GM18868 (cell line): Measurements from ENCODE around the gene HOXC11.

ENCODE experiments used
- ATAC-seq: cut with Tn5 transposase; IDR thresholded peaks from one replicate; pipeline ENCODE4 v1.9.1; 2021; ENCODE audit warnings: mild to moderate bottlenecking, moderate library complexity; ENCODE audit not compliant: unreplicated experiment

Gene HOXC11

DNA sequence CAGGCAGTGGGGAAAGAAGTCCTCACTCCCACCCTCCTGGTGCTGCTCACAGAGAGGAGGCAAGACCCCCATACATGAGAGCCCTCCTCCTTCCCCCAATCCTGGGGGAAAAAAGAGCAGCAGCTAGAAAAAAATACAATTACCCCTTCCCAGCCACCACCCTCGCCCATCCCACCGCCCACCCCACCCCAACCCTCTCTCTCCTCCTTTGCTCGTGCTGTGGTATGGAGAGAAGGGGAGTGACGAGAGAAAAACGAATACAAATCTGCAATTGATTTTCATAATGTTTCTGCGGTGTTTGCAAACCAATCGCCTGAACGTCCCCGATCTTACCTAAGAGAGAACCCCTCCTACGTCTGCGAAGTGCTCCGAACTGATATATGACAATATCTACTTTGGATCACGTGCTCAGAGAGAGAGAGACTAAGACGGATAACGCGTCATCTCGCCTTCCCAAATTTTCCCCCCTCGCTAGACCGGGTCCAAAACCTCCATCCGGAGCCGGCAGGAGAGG is at the start of gene HOXC11:
Gene HOXC11, plus strand, starts transcription at position 405 of the 514 bp plus-strand sequence. CDS start 116 bp downstream, outside the sequence.
- no peak for ATAC-seq

DNA sequence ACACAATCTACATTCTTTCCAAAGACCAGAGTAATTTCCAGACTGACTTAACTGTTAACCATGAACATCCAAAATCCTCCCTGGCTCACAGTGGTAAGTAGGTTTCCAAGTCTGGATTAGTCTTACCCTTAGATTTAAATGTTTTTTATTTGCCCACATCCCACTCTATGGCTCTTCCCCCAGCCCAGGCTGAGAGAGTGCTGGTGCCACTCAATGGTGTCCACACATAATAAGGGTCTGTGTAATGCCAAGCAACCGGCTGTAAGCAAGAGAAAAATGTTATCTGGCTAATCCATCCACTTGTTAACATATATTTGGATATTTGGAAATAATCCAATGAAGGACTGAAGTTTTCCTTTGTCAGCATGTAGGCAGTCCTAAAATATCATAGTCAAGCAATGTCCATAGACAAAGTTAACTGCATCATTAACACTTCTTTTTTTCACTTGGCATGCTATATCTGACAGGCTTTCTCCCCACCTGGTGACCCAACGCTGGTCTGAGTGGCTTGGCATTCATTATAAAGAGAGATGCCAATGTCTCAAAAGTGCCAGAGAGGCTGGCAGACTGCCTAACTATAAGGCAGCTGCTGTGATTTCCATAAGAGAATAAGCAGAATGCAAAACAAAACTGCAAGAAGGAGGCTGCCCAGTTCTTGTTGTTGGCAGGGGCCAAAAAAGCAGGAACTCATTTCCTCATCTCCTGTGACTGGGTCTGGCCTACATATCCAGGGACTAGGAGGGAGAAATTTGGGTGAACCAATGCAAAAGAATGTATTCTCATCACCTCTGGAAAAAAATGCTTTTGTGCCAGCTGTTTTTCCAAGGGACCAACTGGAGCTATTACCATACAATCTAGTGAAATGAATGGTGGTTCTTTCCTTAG is 48.2 kb upstream of the HOXC11 start:
- ATAC-seq, result no peak

DNA sequence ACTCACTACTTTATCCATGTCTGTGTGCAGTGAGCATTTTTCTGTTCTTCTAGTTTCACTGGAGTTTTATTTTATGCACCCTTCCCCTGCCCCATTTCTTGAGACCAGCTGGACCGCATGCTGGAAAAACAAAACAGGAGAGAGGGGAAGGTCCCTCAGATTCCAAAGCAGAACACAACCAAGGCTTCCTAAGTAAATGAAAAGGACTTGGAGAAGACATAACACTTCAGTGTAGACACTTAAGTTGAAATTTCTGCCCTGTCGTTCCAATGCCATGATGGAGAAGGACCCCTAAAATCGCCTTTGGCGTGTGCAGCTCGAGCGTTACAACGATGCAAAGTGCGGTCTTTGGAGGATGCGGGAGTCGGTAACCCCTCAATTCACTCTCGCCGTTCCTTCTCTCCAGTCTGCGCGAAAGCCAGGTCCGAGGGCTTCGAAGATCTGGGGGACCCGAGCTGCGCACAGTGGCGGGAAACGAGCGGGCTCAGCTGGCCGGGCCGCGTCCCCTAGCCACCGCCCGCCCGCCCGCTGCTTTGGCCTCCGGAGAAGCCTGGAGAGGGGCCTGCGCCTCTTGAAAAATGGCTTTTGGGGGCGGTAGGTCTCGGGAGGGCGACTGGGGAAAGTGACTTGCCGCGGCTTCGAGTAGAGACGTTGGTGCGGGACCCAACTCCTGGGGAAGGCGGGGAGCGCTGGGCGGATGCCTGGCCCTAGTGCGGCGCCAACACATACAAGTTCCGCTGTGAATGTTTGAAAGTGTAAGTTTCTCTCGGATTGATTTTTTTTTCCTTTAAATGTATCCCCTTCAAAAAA is 45.5 kb upstream of the HOXC11 start:
- no peak for ATAC-seq

DNA sequence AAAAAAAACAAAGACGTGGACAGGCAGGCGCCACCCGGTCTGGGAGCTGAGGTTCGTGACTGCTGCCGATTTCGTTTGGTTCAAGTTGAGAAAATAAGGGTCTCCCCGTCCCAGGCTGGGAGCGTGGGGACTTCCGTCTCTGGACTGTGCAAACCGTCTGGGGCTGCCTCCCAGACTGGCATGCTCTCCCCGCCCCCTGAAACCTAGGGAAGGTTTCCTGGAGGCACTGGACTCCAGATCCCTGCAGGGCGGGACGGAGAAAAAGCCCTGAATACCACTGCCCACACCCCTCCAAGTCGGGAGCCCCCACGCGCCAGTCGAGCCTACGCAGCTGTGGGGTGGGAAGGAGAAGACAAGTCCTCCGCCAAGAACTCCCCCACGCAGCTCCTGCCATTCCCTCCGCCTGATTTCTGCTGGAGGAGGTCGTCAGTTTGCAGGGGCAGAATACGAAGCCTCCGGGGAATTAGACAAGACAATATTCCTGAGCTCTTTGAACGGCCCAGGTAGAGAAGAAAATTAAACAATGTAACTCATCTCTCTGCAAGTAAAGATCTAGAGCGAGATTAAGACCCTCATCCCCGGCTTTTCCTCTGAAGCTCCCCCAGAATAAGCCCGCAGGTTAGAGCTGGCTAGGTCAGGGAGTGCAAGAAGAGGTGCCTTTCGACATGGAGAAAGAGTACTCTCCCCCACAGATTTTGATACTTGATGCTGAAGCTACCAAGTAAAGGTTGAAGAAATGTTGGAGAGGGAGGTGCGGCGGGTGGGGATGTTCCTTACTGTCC is 44.7 kb upstream of the HOXC11 start:
- no peak for ATAC-seq

DNA sequence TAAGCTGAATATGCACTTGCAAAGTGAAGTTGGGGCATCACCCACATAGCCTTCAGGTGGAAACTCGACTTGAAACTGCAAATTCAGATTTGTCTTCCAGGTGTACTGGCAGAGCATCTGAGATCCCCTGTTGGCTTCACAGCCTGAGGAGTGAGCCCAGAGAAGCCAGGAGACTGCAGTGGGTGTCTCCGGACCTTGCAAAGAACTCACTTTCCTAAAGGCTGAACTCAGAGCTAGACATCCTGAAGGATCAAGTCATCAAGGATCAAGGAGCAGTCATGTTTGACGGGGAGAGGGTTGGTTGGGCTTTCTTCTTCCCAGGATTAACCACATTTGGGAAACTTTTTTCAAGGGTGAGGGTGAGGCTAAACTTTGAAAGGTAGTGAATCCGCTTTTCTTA is 43.4 kb upstream of the HOXC11 start:
- ATAC-seq, result no peak

DNA sequence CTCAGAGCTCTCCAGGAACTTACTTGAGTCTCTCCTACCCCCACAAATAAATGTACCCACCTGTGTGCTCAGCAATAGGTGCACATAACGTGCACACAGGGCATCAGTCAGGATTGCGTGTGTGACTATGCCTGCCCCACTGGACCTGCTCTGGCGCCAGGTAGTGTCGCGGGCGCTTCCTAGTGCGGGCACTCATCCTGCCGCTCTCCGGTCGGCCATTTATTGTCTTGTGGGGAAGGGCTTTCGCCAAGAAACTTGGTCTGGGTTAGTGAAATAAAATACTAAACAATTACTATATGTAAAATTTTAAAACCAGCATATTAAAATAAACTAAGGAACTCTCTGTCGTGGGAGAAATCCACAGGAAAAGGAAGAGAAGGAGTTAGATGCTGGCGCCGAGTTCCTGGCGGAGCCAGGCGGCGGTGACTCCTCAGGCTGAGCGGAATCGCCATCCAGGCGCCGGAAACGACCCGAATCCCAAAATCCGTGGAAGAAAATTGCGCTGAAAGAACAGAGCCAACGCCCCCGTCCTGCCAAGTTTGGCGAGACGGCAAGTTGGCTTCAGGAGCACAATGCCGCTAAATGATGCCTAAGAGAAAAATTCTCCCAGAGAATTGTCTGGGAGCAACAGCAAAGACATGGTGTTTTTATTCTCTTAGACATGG is 42.2 kb upstream of the HOXC11 start:
- ATAC-seq, result no peak

DNA sequence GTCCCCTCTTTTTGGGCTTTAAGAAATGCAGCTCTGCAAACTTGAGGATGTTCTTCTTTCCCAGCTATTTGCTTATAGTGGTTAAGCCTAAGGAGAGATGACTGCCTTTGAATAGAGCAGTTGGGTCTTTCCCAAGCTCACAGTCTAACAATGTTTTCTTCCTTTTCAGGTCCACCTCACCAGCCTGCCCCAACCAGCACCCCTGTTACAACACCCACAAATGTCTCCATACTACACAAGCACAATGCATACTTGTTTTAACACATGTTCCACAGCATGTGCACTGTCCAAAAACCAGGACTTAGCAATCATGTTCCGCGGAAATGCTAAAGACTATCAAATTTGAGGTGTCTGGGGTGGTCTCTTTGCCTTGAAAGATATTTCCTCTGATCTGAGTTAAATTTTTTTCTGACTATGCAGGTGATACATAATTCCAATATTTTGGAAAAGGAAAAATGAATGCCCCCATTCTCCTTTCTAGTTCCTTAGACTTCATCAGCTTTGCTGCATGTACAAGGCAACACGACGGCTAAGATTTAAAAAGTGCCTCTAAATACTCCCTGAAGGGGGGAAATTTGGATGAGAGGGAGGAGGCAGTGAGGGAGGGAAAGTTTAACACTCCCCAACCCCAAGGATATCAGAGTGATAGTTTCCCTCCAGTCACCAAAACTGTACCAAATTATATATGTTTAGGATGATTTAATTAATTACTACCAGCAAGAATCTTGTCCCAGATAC is 40.9 kb upstream of the HOXC11 start:
- no peak for ATAC-seq

DNA sequence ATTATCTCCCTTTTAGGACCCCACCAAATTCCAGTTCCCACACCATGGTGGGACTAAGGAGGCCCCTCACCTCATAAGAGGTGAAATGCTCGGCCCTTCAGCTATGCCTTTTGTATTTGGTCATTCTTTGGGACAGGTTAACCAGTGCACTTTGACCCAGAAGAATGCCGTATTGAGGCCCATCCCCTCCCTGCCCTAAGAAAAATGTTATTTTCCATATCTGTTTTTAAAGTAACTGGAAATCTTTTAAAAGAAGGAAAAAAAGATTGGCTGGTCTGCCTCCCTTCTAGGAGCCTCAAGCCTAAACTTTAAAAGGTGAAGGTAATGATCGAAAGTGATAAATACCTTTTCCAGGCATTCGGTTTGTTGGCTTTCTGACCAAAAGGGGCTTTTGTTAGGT is 40.0 kb upstream of the HOXC11 start:
- ATAC-seq, result no peak

DNA sequence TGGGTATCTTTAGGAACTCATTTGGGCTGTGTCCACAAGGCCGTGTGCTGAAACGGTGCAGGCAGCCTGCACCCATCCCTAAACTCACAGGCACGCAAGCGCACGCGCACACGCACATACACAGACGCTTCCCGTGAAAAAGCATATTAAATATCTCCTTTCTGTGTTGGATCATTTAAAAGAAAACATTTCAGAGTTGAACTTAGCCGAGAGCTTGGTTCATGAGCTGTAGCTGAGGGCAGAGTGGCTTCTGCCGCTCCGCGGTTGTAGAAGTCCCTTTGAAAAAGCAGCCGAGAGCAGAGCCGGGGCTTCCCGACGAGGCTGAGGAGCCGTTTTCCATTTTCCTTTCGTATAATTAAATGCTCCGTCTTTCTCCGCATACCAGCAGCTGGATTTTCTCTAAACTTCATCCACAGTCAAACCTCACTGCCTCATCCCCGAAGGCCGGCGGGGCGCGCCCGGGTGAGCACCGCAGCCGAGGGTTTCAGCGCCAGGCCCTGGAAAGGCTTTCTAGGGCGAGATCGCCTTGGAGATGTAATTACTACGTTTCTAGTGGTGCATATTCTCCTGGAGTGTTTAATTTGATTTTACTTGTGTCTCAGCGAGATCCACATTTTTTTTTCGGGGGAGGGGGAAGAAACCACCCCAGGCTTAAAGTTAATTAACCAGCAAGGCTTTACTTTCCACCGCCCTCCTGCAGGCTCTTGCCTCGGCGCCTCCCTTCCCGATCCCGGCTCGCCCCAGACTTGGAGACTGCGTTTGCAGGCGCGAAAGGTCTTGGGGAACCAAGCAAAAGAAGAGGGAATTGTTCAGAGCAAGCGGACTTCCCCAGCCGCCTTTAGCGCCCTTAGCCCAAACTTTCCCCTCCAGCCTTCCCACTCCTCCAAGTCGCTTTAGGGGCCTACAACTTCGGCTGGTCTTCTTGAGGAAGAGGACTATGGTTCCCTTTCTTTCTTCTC is 37.3 kb upstream of the HOXC11 start:
- no peak for ATAC-seq

DNA sequence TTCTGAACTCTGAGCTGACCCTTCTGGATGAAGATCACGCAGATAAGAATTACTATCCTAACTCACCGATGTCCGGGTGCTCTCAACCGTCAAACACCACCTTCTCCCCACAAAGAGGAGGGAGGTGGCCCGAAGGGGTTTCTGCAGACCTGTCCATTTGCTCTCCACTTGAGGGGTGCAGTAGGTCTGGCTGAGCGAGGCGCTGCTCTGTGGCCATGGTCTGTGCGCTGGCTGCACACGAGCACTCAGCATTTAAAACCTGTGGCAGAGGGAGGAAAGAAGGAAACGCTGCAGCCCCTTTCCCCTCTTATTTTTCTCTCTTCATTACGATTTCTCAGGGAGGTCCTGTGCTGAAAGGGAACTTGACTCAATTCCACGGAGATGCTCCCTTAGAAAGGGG is 35.8 kb upstream of the HOXC11 start:
- ATAC-seq, result no peak

DNA sequence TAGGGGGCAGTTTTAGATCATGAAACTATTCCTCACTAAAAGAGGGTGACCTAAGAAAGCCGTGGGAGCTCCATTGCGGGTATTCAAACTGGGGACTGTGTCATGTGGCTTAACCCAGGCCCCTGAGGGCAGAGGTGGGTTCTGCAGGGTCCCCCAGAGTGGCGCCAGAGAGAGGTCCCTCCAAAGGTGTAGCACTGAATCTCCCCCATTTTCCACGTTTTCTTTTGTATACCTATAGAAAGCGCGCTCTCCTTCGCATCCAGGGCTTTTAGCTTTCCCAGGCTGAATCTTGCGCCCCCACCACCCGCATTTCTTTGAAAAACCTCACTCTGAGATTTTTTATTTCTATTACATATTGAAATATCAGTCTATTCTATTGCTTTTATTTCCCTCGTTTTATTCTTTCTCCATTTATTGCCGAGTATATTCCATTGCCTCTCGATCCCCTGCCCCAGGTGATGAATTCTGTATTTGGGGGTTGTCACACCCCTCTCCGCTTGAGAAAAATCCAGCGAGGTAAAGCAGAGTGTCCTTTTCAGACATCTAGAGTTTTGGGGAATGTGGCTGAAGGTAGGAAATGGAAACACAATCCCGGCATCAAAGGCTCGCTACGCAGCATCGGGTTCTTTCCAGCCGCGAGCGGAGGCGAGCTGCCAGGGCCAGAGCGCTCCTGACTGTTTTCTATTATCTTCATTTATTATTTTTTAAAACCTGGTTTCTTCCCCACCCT is 35.2 kb upstream of the HOXC11 start:
- no peak for ATAC-seq

DNA sequence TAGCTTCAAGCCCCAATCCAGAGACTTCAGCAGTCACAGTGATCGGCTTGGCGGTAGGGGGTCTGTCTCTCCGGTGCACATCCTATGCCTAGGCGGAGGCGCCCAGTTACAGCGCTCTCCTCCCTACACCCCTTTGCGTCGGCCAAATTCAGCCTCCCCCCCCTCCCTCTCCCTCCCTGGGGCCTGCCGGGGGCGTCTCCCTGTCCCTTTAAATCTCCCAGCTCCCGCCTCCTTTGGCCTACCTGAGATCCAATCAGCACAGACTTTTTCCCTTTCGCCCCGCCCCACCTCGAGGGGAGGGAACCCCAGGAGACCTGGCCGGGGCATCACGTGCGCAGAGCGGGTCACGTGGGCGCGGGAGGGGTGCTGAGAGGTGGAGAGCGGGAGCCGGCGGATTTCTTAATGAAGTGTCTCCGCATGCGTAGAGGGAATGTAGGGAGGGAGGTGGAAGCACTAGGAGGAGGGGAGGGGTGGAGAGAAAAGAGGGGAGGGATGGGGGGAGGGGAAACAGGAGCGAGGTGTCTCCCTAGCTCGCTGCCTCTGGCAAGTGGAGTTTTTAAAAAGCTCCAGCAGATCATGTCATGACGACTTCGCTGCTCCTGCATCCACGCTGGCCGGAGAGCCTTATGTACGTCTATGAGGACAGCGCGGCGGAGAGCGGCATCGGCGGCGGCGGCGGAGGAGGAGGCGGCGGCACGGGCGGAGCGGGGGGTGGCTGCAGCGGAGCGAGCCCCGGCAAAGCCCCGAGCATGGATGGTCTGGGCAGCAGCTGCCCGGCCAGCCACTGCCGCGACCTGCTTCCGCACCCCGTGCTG is 34.4 kb upstream of the HOXC11 start, which contains the start of gene HOXC13:
Gene HOXC13, plus strand, starts transcription at position 506 of the 815 bp plus-strand sequence. Its CDS starts 76 bp downstream, at position 582.
- ATAC-seq, result no peak

DNA sequence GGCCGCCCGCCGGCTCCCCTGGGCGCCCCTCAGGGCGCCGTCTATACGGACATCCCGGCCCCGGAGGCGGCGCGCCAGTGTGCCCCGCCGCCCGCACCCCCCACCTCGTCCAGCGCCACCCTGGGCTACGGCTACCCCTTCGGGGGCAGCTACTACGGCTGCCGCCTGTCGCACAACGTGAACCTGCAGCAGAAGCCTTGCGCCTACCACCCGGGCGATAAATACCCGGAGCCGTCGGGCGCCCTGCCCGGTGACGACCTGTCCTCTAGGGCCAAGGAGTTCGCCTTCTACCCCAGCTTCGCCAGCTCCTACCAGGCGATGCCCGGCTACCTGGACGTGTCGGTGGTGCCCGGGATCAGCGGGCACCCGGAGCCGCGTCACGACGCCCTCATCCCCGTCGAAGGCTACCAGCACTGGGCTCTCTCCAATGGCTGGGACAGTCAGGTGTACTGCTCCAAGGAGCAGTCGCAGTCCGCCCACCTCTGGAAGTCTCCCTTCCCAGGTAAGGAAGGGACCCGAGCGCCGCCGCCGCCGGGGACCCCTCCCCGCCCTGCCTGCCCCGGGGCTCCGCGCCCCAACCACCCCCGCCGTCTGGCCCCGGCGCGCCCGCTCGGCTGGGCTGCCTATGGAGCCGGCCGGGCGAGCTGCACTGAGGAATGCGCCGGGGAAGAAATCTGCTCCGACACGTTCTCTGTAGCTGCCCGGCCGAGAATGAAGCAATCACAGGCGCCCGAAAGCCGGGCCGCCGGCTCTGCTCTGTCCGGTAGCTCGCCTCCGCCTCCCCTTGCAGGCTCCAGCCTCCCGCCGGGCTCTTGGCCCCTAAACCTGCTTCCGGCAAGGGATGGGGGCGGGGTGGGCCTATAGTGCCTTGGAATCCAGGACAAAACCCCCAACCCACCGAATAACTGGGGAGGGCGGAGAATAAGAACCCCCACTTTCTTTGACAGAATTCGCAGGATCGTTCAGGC is 33.5 kb upstream of the HOXC11 start:
- ATAC-seq, result no peak

DNA sequence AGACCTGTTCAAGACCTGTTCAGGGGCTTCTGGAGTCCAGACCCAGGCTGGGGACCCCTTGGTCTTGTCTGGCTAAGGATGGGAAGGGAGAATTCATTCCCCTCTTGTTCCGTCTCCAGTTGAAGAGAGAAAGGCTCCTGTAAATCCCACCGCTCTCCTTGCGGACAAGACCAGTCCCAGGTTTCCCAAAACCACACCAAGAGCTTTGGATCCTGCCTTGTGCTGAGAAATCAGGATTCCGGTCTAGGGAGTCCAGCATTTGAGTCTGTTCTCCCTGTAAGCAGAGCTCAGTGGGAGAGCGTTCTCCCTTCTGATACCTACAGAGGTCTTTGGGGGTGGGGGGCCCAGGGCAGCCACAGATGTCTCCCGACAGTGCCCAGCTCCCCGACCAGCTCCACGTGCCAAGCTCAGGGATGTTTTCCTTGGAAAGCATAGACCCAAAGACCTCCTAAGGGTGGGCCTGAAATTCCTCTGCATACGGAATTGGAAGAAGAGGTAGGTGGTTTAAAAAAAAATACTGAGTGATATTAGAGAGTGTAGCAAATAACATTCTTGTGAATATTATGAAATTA is 32.4 kb upstream of the HOXC11 start:
- no peak for ATAC-seq

DNA sequence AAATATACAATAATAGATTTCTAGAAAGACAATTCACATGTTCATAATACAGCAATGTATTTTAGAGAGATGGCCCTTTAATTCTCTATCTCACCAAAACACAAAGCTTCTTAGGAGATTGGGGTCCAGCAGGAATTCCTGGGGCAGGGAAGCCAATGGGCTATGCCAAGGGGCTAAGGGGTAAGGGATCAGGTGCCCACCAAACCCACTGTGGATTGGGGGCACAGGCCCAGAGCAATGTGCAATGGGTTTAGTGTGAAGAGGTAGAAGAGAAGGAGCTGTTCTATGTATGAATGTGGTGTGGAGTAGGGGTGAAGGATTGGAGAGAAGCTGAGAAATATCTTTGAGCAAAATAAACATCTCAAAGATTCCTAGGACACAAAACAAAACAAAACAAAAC is 31.7 kb upstream of the HOXC11 start:
- ATAC-seq, result no peak

DNA sequence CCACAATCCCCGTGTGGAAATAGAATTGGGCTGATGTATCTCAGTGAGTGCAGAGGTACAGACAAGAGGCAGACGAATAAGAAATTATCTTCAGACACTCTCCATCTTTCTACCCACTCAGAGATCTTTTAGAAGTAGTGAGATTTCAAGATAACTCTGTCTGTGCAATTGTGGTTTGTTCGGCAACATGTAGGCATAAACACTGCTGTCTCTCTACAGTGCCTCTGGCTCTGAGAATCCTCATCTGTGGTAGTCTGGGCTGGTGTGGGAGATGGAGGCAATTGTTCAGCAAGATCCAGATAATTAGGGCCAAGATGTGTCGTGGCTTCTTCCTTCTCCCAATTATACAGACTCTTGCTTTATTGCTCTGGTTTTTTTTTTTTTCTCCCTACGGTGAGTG is 31.2 kb upstream of the HOXC11 start:
- ATAC-seq, result no peak
